A549 (cell line): ENCODE data around the gene ZNF385A. TPM values are rescaled to one million over a fixed set of nuclear protein-coding genes. Genes with fewer than 3 reads are reported as not detected.
A peak's percentile ranks its signal among the peaks of the same experiment; 100 is the strongest.
"Not testable (repeated sequence)": the region's sequence is repeated elsewhere in the genome, so short reads cannot be mapped to it uniquely, and the experiment has no call there.

ENCODE experiments used
- ATAC-seq, 2 experiments: fragments of 200-7000 bp in 1 of 2; fragments of >200 bp in 1 of 2; cut with Nextera tagmentation in 1 of 2; cut with Tn5 transposase in 1 of 2; 3 replicates each; pipeline versions ENCODE4 v1.8.0 to v1.9.1; 2018 to 2020; ENCODE audit warnings: mild to moderate bottlenecking in 1 of 2, moderate library complexity in 1 of 2
- CTCF ChIA-PET: fragments of 300-600 bp; sonication (Branson Sonifier 250); formaldehyde crosslinking; extraction: SDS; loops from one replicate; lab custom pipeline; 2021; ENCODE audit warnings: antibody characterized with exemption, inconsistent platforms; lab: Yijun Ruan, JAX
- POLR2A ChIA-PET: fragments of 350-600 bp; formaldehyde crosslinking; extraction: SDS; loops from one replicate; lab custom pipeline; 2021; ENCODE audit warnings: antibody characterized with exemption, inconsistent platforms; lab: Yijun Ruan, JAX
- DNase-seq, 2 experiments: peaks; one replicate each; pipeline versions ENCODE4 v3.0.0 to v3.0.0-alpha.2; 2011 to 2016; ENCODE audit warnings: low read depth in 1 of 2, low spot score in 1 of 2
- FAIRE-seq: peaks from 2 replicates; lab custom pipeline; 2011; peaks lifted over from hg19 to GRCh38; lab: Jason Lieb, UNC
- H3K27ac ChIP-seq, 2 experiments: fragments of >200 bp; sonication (Bioruptor Twin); formaldehyde crosslinking; 3 replicates each; pipeline ENCODE4 v1.5.1; 2016 to 2017
- H3K4me1 ChIP-seq: fragments of >200 bp; sonication (Bioruptor Twin); formaldehyde crosslinking; 3 replicates; pipeline ENCODE4 v1.6.1; 2016
- H3K4me2 ChIP-seq: fragments of >200 bp; sonication (Bioruptor Twin); formaldehyde crosslinking; 3 replicates; pipeline ENCODE4 v1.6.1; 2016
- H3K4me3 ChIP-seq: fragments of >200 bp; sonication (Bioruptor Twin); formaldehyde crosslinking; 3 replicates; pipeline ENCODE4 v1.5.1; 2016
- H3K9me3 ChIP-seq: fragments of >200 bp; sonication (Bioruptor Twin); formaldehyde crosslinking; 3 replicates; pipeline ENCODE4 v1.6.1; 2016
- CBX8 ChIP-seq: fragments of 200-600 bp; sonication (generic); IDR thresholded peaks from 2 replicates; pipeline ENCODE4 v1.6.1; 2016
- CHD4 ChIP-seq: fragments of 200-600 bp; sonication (generic); IDR thresholded peaks from 2 replicates; pipeline ENCODE4 v1.6.1; 2016; ENCODE audit warnings: antibody characterized with exemption, mild to moderate bottlenecking, borderline replicate concordance
- EHF ChIP-seq: fragments of 250-450 bp; sonication (Bioruptor Pico); IDR thresholded peaks from 2 replicates; pipeline ENCODE4 v1.5.0; 2020; ENCODE audit warnings: mild to moderate bottlenecking
- ESRRA ChIP-seq: fragments of 150-350 bp; IDR thresholded peaks from 2 replicates; pipeline ENCODE4 v1.6.1; 2014; ENCODE audit warnings: mild to moderate bottlenecking, low read length, borderline replicate concordance
- FOSB ChIP-seq: fragments of 250-450 bp; sonication (Bioruptor Pico); IDR thresholded peaks from 2 replicates; pipeline ENCODE4 v1.5.0; 2020; ENCODE audit warnings: mild to moderate bottlenecking, moderate library complexity
- FOSL2 ChIP-seq, 2 experiments: fragments of 450-650 bp in 1 of 2; fragments of >200 bp in 1 of 2; sonication (Bioruptor Twin) in 1 of 2; formaldehyde crosslinking; IDR thresholded peaks; 2 replicates each; pipeline versions ENCODE4 v1.5.0 to v1.6.1; 2016 to 2020; ENCODE audit warnings: mild to moderate bottlenecking in 1 of 2, moderate library complexity in 1 of 2
- HEYL ChIP-seq: fragments of 250-450 bp; sonication (Bioruptor Pico); IDR thresholded peaks from 2 replicates; pipeline ENCODE4 v1.8.0; 2021; ENCODE audit warnings: mild to moderate bottlenecking, moderate library complexity
- KDM5A ChIP-seq: fragments of 200-600 bp; sonication (generic); IDR thresholded peaks from 2 replicates; pipeline ENCODE4 v1.6.1; 2016; ENCODE audit warnings: antibody characterized with exemption, mild to moderate bottlenecking
- MAX ChIP-seq: IDR thresholded peaks from 2 replicates; pipeline ENCODE4 v1.6.1; 2012
- MYC ChIP-seq: IDR thresholded peaks from 2 replicates; pipeline ENCODE4 v1.6.1; 2012; ENCODE audit warnings: mild to moderate bottlenecking, inconsistent platforms, low read length, improper control_type of control experiment, borderline replicate concordance
- PHF8 ChIP-seq: fragments of 200-600 bp; sonication (generic); IDR thresholded peaks from 2 replicates; pipeline ENCODE4 v1.6.1; 2016; ENCODE audit warnings: low read depth, mild to moderate bottlenecking, antibody characterized with exemption, moderate library complexity, borderline replicate concordance
- RCOR1 ChIP-seq: fragments of 150-350 bp; IDR thresholded peaks from 2 replicates; pipeline ENCODE4 v1.6.1; 2014; ENCODE audit warnings: antibody characterized with exemption, low read length, low read depth
- USF2 ChIP-seq: fragments of 450-650 bp; IDR thresholded peaks from 2 replicates; pipeline ENCODE4 v1.6.1; 2014; ENCODE audit warnings: antibody characterized with exemption
- ZC3H11A ChIP-seq: fragments of 450-650 bp; IDR thresholded peaks from 2 replicates; pipeline ENCODE4 v1.6.1; 2014; ENCODE audit warnings: antibody characterized with exemption, mild to moderate bottlenecking
- WGBS: methylation state at CpG from one replicate; pipeline ENCODE4 v1.1.6; 2017; ENCODE audit errors: missing lambda C conversion rate; 5-methylcytosine and 5-hydroxymethylcytosine counted together
- polyA plus RNA-seq, 4 experiments: library from polyadenylated mRNA; depleted of rRNA in 3 of 4; stranded (reverse); fragments of >200 nt; fragmentation: RNase III in 1 of 4; extraction: RNeasy Plus Mini Kit Qiagen cat#74134 plus additional on column Dnase treatment in 1 of 4; gene quantifications; 2 replicates in 3 of 4; 3 replicates in 1 of 4; pipeline ENCODE4 v1.2.3, GENCODE V29; 2011 to 2017

ZNF385A gene
- polyA plus RNA-seq, 2 of the 4 experiments (the other 2 are of a cell fraction): 1.8 to 14.9 TPM

- TF ChIP-seq ESRRA: no peak
- no peak for TF ChIP-seq CHD4
- TF ChIP-seq MYC: no peak
- TF ChIP-seq FOSL2 (IDR thresholded peaks at IDR 0.05): no peak
- TF ChIP-seq FOSL2 (CRISPR knock-in tag; IDR thresholded peaks at IDR 0.05): no peak
- TF ChIP-seq CBX8: no peak
These were observed 54.8 kb downstream of the ZNF385A start (continued) for GRCh38 chr12:54329759-54330158.

GRCh38 chr12:54328595-54329337 is 55.8 kb downstream of the ZNF385A start:
- H3K4me1 ChIP-seq: peaks cover 53% of the 10 kb centered on the region
- peak overlapping the region in 1 of 2 experiments; percentile 53; a peak in 2 of 6 replicates for H3K27ac ChIP-seq
- no peak for ATAC-seq
- CTCF ChIA-PET: interaction anchor here (0.6 to 10.2 kb wide), 8 partner anchors 6 to 1382 kb away, joined by 3 to 100 read pairs (median 6); no protein-coding TSS in a partner anchor
- H3K4me3 ChIP-seq: no peak overlapping the region
- no peak for FAIRE-seq
- POLR2A ChIA-PET: interaction anchor here (1.0 kb wide), 1 partner anchor 49 kb away, joined by 3 read pairs; the partner anchor contains the start of genes CBX5 and HNRNPA1
- WGBS: 94% methylated on average over 6 of the region's 6 CpGs
- TF ChIP-seq EHF (CRISPR knock-in tag): no peak
- TF ChIP-seq CBX8: no peak
- TF ChIP-seq RCOR1: no peak
- no peak for TF ChIP-seq CHD4
- no peak for TF ChIP-seq USF2
- TF ChIP-seq PHF8: no peak
- TF ChIP-seq FOSB (CRISPR knock-in tag): no peak
- no peak for TF ChIP-seq ZC3H11A
- DNase-seq: no peak
- peak overlapping the region; percentile 16 for H3K4me2 ChIP-seq
- no peaks in the 10 kb centered on the region for H3K9me3 ChIP-seq

GRCh38 chr12:54325442-54326109 is 59.0 kb downstream of the ZNF385A start:
- 2% methylated on average over 22 of the region's 22 CpGs for WGBS
- peak; percentile 74 for TF ChIP-seq MYC
- 0 out of 2 replicates have a peak, but pooled peaks have one; percentile 44 for TF ChIP-seq HEYL
- 0 out of 2 replicates have a peak, but pooled peaks have one; percentile 12 for TF ChIP-seq PHF8
- peak; percentile 70 for TF ChIP-seq MAX
- TF ChIP-seq KDM5A: peak; percentile 52; the same call in 1 of the 2 replicates
- TF ChIP-seq FOSB (CRISPR knock-in tag): peak; percentile 2; the same call in 1 of the 2 replicates
- H3K27ac ChIP-seq: peak overlapping the region; percentile 85 to 91
- H3K4me1 ChIP-seq: peaks cover 48% of the 10 kb centered on the region
- H3K4me2 ChIP-seq: peak overlapping the region; percentile 59
- not testable (repeated sequence) for ATAC-seq, H3K9me3 ChIP-seq, FAIRE-seq
- CTCF ChIA-PET: interaction anchor here (0.6 to 10.2 kb wide), 42 partner anchors 10 to 113 kb away, joined by 3 to 100 read pairs (median 5); partner anchors contain the start of genes CBX5 and NFE2
- H3K4me3 ChIP-seq: peak overlapping the region; percentile 74
- DNase-seq: peak in 1 of 2 experiments; percentile 39
- POLR2A ChIA-PET: interaction anchor here (0.6 to 3.2 kb wide), 10 partner anchors 11 to 74 kb away, joined by 3 to 40 read pairs (median 8); partner anchors contain the start of genes CBX5, HNRNPA1 and NFE2
